HepG2 (cell line): Measurements from ENCODE around the gene FBXW8. TPM values are rescaled to one million over a fixed set of nuclear protein-coding genes. Genes with fewer than 3 reads are reported as not detected.

ENCODE experiments used
- BORCS8-MEF2B ChIP-seq: sonication (generic); formaldehyde crosslinking; IDR thresholded peaks from 2 replicates; pipeline ENCODE4 v1.8.0; 2022; ENCODE audit warnings: mild to moderate bottlenecking, missing genetic modification reagents
- CHD2 ChIP-seq: IDR thresholded peaks from 2 replicates; pipeline ENCODE4 v1.6.1; 2011; ENCODE audit warnings: low read depth, low read length, improper control_type of control experiment
- KDM2A ChIP-seq: sonication (generic); formaldehyde crosslinking; IDR thresholded peaks from 2 replicates; pipeline ENCODE4 v1.4.0; 2020; ENCODE audit warnings: low read depth, missing genetic modification reagents, borderline replicate concordance
- MEF2D ChIP-seq: sonication (generic); formaldehyde crosslinking; IDR thresholded peaks from 2 replicates; pipeline ENCODE4 v1.5.1; 2020; ENCODE audit warnings: mild to moderate bottlenecking, missing genetic modification reagents
- MTF2 ChIP-seq: sonication (generic); formaldehyde crosslinking; IDR thresholded peaks from 2 replicates; pipeline ENCODE4 v1.5.0; 2020; ENCODE audit warnings: missing genetic modification reagents, borderline replicate concordance
- MYC ChIP-seq: sonication (generic); formaldehyde crosslinking; IDR thresholded peaks from 2 replicates; pipeline ENCODE4 v1.9.0; 2021; ENCODE audit warnings: missing genetic modification reagents, borderline replicate concordance
- NFE2 ChIP-seq: sonication (generic); formaldehyde crosslinking; IDR thresholded peaks from 2 replicates; pipeline ENCODE4 v1.4.0; 2020; ENCODE audit warnings: missing genetic modification reagents
- NPAS2 ChIP-seq: sonication (generic); formaldehyde crosslinking; IDR thresholded peaks from 2 replicates; pipeline ENCODE4 v1.8.0; 2022; ENCODE audit warnings: mild to moderate bottlenecking, missing genetic modification reagents, borderline replicate concordance
- NR1H2 ChIP-seq: sonication (generic); formaldehyde crosslinking; IDR thresholded peaks from 2 replicates; pipeline ENCODE4 v1.8.1; 2022; ENCODE audit warnings: low read depth, missing genetic modification reagents, borderline replicate concordance
- RBAK ChIP-seq: sonication (generic); formaldehyde crosslinking; IDR thresholded peaks from 2 replicates; pipeline ENCODE4 v1.5.1; 2020; ENCODE audit warnings: mild to moderate bottlenecking, missing genetic modification reagents
- RXRB ChIP-seq: IDR thresholded peaks from 2 replicates; pipeline ENCODE4 v1.6.1; 2016; ENCODE audit warnings: borderline replicate concordance, missing genetic modification reagents, missing compliant biosample characterization
- SMARCC2 ChIP-seq: fragments of 450-650 bp; IDR thresholded peaks from 2 replicates; pipeline ENCODE4 v1.6.1; 2017; ENCODE audit warnings: antibody characterized with exemption, mild to moderate bottlenecking
- SP4 ChIP-seq: sonication (generic); formaldehyde crosslinking; IDR thresholded peaks from 2 replicates; pipeline ENCODE4 v1.8.1; 2023; ENCODE audit warnings: mild to moderate bottlenecking, missing genetic modification reagents
- U2AF1 ChIP-seq: fragments of 200-400 bp; formaldehyde crosslinking; optimal IDR thresholded peaks from 2 replicates; pipeline ENCODE3; 2017; ENCODE audit warnings: mild to moderate bottlenecking, low read depth, low read length
- ZBTB8A ChIP-seq: sonication (generic); formaldehyde crosslinking; IDR thresholded peaks from 2 replicates; pipeline ENCODE4 v1.4.0; 2020; ENCODE audit warnings: mild to moderate bottlenecking, low read depth, missing genetic modification reagents, borderline replicate concordance
- ZFP1 ChIP-seq: IDR thresholded peaks from 2 replicates; pipeline ENCODE4 v1.6.1; 2016
- ZFX ChIP-seq: sonication (generic); formaldehyde crosslinking; IDR thresholded peaks from 2 replicates; pipeline ENCODE4 v1.4.0; 2020; ENCODE audit warnings: mild to moderate bottlenecking, low read depth, missing genetic modification reagents, moderate library complexity
- ZNF12 ChIP-seq: sonication (generic); formaldehyde crosslinking; IDR thresholded peaks from 2 replicates; pipeline ENCODE4 v1.5.0; 2020; ENCODE audit warnings: missing genetic modification reagents
- ZNF20 ChIP-seq: sonication (generic); formaldehyde crosslinking; IDR thresholded peaks from 2 replicates; pipeline ENCODE4 v1.4.0; 2020; ENCODE audit warnings: mild to moderate bottlenecking, moderate library complexity, missing genetic modification reagents
- ZNF264 ChIP-seq: sonication (generic); formaldehyde crosslinking; IDR thresholded peaks from 2 replicates; pipeline ENCODE4 v1.4.0; 2020; ENCODE audit warnings: missing genetic modification reagents
- ZNF337 ChIP-seq: sonication (generic); formaldehyde crosslinking; IDR thresholded peaks from 2 replicates; pipeline ENCODE4 v1.5.1; 2020; ENCODE audit warnings: missing genetic modification reagents, low read depth, mild to moderate bottlenecking, borderline replicate concordance
- ZNF367 ChIP-seq: sonication (generic); formaldehyde crosslinking; IDR thresholded peaks from 2 replicates; pipeline ENCODE4 v1.4.0; 2020; ENCODE audit warnings: missing genetic modification reagents, borderline replicate concordance
- ZNF614 ChIP-seq: IDR thresholded peaks from 2 replicates; pipeline ENCODE4 v1.6.1; 2018; ENCODE audit warnings: missing biosample characterization, missing genetic modification reagents, inconsistent platforms, borderline replicate concordance
- ZNF616 ChIP-seq: sonication (generic); formaldehyde crosslinking; IDR thresholded peaks from 2 replicates; pipeline ENCODE4 v1.5.0; 2020; ENCODE audit warnings: low read depth, mild to moderate bottlenecking, missing genetic modification reagents
- ZNF629 ChIP-seq: sonication (generic); formaldehyde crosslinking; conservative IDR thresholded peaks from 2 replicates; pipeline ENCODE4 v1.5.0; 2020; ENCODE audit warnings: missing genetic modification reagents
- ZNF792 ChIP-seq: IDR thresholded peaks from 2 replicates; pipeline ENCODE4 v1.6.1; 2016
- polyA plus RNA-seq, 8 experiments: library from polyadenylated mRNA; depleted of rRNA in 3 of 8; stranded (reverse) in 7 of 8; unstranded in 1 of 8; fragments of >200 nt; fragmentation: Illumina TruSeq in 4 of 8; extraction: Trizol in 4 of 8; gene quantifications; 2 replicates each; pipeline versions ENCODE4 v1.2.1 to v1.2.3, GENCODE V29; 2011 to 2016; ENCODE audit warnings: low read depth in 4 of 8, missing spikeins in 1 of 8, mixed read lengths in 1 of 8; ENCODE audit not compliant: insufficient read depth in 1 of 8
- total RNA-seq, 5 experiments: library from RNA; depleted of rRNA; stranded (reverse); fragments of >200 nt; fragmentation: Illumina TruSeq; extraction: Trizol; gene quantifications; 2 replicates each; pipeline ENCODE4 v1.2.3, GENCODE V29; 2016; ENCODE audit warnings: low read depth in 1 of 5
- TF ChIP-seq, protein P1 (sequence below): sonication (generic); formaldehyde crosslinking; IDR thresholded peaks from 2 replicates; pipeline ENCODE4 v1.5.0; 2020; ENCODE audit warnings: missing genetic modification reagents
- TF ChIP-seq, protein P2 (sequence below): sonication (generic); formaldehyde crosslinking; IDR thresholded peaks from 2 replicates; pipeline ENCODE4; 2020; ENCODE audit warnings: missing genetic modification reagents, mild to moderate bottlenecking, borderline replicate concordance
- TF ChIP-seq, protein P3 (sequence below): sonication (generic); formaldehyde crosslinking; IDR thresholded peaks from 2 replicates; pipeline ENCODE4 v1.5.1; 2020; ENCODE audit warnings: missing genetic modification reagents, mild to moderate bottlenecking, borderline replicate concordance

FBXW8 gene
- total and polyA plus RNA-seq, 2 of the 13 experiments (the other 11 are each of a cell fraction or from before 2014, with no cell fraction given): 5.1 to 5.9 TPM

- TF ChIP-seq ZNF614: peak; percentile 10; the same call in 1 of the 2 replicates
- peak; percentile 49; the same call in 1 of the 2 replicates for TF ChIP-seq RXRB (CRISPR knock-in tag)
- peak; percentile 21; the same call in 1 of the 2 replicates for TF ChIP-seq MYC
- TF ChIP-seq ZBTB8A (CRISPR knock-in tag): no peak
- TF ChIP-seq SMARCC2: no peak
- TF ChIP-seq ZFX (CRISPR knock-in tag): no peak; the same call in 1 of the 2 replicates
- no peak for TF ChIP-seq ZNF264 (CRISPR knock-in tag)
- no peak for TF ChIP-seq NPAS2 (CRISPR knock-in tag)
- TF ChIP-seq, protein P1, sequence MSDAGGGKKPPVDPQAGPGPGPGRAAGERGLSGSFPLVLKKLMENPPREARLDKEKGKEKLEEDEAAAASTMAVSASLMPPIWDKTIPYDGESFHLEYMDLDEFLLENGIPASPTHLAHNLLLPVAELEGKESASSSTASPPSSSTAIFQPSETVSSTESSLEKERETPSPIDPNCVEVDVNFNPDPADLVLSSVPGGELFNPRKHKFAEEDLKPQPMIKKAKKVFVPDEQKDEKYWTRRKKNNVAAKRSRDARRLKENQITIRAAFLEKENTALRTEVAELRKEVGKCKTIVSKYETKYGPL (CRISPR knock-in tag): no peak
- peak; percentile 49; the same call in 1 of the 2 replicates for TF ChIP-seq MEF2D (CRISPR knock-in tag)
- peak; percentile 53 for TF ChIP-seq ZNF629 (CRISPR knock-in tag)
- TF ChIP-seq, protein P2, sequence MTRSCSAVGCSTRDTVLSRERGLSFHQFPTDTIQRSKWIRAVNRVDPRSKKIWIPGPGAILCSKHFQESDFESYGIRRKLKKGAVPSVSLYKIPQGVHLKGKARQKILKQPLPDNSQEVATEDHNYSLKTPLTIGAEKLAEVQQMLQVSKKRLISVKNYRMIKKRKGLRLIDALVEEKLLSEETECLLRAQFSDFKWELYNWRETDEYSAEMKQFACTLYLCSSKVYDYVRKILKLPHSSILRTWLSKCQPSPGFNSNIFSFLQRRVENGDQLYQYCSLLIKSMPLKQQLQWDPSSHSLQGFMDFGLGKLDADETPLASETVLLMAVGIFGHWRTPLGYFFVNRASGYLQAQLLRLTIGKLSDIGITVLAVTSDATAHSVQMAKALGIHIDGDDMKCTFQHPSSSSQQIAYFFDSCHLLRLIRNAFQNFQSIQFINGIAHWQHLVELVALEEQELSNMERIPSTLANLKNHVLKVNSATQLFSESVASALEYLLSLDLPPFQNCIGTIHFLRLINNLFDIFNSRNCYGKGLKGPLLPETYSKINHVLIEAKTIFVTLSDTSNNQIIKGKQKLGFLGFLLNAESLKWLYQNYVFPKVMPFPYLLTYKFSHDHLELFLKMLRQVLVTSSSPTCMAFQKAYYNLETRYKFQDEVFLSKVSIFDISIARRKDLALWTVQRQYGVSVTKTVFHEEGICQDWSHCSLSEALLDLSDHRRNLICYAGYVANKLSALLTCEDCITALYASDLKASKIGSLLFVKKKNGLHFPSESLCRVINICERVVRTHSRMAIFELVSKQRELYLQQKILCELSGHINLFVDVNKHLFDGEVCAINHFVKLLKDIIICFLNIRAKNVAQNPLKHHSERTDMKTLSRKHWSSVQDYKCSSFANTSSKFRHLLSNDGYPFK: no peak
- no peak for TF ChIP-seq MTF2 (CRISPR knock-in tag)
- TF ChIP-seq ZFP1 (CRISPR knock-in tag): 0 out of 2 replicates have a peak, but pooled peaks have one; percentile 37
- TF ChIP-seq, protein P3, sequence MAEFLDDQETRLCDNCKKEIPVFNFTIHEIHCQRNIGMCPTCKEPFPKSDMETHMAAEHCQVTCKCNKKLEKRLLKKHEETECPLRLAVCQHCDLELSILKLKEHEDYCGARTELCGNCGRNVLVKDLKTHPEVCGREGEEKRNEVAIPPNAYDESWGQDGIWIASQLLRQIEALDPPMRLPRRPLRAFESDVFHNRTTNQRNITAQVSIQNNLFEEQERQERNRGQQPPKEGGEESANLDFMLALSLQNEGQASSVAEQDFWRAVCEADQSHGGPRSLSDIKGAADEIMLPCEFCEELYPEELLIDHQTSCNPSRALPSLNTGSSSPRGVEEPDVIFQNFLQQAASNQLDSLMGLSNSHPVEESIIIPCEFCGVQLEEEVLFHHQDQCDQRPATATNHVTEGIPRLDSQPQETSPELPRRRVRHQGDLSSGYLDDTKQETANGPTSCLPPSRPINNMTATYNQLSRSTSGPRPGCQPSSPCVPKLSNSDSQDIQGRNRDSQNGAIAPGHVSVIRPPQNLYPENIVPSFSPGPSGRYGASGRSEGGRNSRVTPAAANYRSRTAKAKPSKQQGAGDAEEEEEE (CRISPR knock-in tag): no peak
- no peak for TF ChIP-seq ZNF12 (CRISPR knock-in tag)
- TF ChIP-seq BORCS8-MEF2B: peak; percentile 21; the same call in 1 of the 2 replicates
- TF ChIP-seq U2AF1: no peak
- TF ChIP-seq KDM2A: 0 out of 2 replicates have a peak, but pooled peaks have one; percentile 1
- TF ChIP-seq CHD2: no peak
- TF ChIP-seq ZNF792: 0 out of 2 replicates have a peak, but pooled peaks have one; percentile 6
- no peak for TF ChIP-seq ZNF20
- TF ChIP-seq ZNF616: no peak
- TF ChIP-seq ZNF337 (CRISPR knock-in tag): no peak
- TF ChIP-seq NR1H2 (CRISPR knock-in tag): no peak
- no peak for TF ChIP-seq NFE2
- 0 out of 2 replicates have a peak, but pooled peaks have one; percentile 1 for TF ChIP-seq RBAK
- no peak for TF ChIP-seq ZNF367 (CRISPR knock-in tag)
- TF ChIP-seq SP4 (CRISPR knock-in tag): no peak
Observed at GRCh38 chr12:117044790-117045159, 134.0 kb downstream of the FBXW8 start (continued).
